ENCODE measurements around the gene HYDIN.

GRCh38 chr16:70769761-70770160, 460.8 kb downstream of the HYDIN start:
- TF ChIP-seq CTCF (IDR thresholded peaks at IDR 0.05) (no peak), POLR2AphosphoS5 (IDR thresholded peaks at IDR 0.05) (no peak), POLR2A (IDR thresholded peaks at IDR 0.05) (no peak), EP300 (IDR thresholded peaks at IDR 0.05) (no peak)

Measured in sigmoid colon (tissue), 4 donors.